T follicular helper cell (primary cell): ENCODE data around the gene GSG1L.

Source experiments
- DNase-seq: peaks from one replicate; pipeline ENCODE4 v3.0.0-alpha.2; 2020; ENCODE audit warnings: low read depth
- total RNA-seq, 2 experiments: gene quantifications; one replicate each; lab custom pipeline; 2026; lab: John Stamatoyannopoulos, UW

Gene GSG1L
- total RNA-seq: 0.04 to 0.30 reads per million in 2 experiments

DNA sequence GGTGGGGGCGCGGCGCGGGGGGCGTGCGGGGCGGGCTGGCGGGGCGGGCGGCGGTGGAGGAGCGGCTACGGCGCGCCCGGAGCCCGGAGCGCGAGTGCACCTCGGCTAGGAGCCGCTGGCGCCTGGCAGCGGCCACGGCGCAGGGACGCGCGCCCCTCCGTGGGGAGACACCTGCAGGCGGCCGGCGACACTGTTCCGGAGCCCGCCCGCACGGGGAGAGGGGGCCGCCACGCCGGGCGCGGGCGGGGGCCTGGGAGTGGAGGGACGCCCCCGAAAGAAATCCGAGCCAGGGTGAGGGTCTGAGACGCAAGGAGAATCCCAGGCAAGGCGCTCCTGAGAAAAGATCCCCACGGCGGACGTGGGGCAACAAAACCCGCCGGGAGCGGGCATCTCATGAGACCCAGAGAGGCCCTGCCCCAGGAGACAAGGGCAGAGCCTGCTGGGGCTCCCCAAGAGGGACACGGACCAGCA, at the start of gene GSG1L:
Gene GSG1L (minus strand): TSS at position 124 of the 471 bp plus-strand sequence. CDS start 290 bp downstream, outside the sequence.
- no peak for DNase-seq

DNA sequence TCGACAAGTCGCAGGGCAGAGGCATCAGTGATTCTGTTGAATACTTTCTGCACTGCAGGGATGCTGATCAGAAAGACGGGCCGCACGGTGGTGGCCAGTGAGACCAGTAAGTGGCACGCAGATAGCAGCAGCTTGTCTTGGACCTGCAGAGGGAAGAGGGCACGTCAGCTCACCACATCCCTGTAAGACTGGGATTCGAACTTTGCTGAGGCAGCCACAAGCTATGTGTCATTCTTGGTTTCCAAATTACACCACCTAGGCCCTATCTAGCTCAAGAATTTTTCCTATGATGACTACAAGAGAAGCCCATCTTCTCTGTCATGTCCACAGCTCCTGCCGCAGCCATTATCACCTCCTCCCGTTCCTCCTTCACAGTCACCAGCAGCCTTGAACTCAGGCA, 49.4 kb upstream of the GSG1L start:
- DNase-seq: no peak

DNA sequence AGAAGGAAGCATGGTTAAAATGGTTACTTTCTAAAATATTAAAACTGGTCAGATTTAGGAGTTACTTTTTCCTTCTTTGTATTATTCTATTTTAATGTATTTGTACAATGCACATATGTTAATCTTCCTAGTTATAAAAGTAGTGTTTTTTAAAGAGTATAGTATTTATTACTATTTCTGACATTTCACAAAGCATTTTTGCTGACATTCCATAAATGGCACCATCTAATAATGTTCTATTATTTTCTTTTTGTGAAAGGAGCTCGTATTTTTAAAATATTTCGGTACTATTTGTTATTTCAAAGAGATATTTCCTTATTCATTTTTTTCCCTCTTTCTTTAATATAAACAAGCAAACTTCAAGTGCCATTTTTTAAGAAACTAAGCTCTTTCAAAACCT, 47.5 kb upstream of the GSG1L start:
- no peak for DNase-seq

DNA sequence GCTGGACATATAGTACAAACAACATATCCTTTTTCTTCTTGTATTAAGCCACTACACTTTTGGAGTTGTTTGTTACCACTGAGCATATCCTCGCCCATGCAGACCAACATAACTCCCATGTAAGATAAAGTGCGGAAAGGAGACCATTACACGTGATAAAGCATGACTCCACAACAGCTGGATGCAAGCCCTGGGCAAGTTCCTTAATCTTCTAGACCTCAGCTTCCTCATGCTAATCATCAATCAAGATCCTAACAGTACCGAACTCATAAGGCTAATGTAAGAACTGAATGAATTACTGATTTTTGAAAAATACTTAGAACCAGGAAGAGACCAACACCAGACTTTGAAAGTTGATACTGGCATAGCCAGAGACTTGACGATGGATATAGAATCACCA, 47.0 kb upstream of the GSG1L start:
- DNase-seq: no peak

DNA sequence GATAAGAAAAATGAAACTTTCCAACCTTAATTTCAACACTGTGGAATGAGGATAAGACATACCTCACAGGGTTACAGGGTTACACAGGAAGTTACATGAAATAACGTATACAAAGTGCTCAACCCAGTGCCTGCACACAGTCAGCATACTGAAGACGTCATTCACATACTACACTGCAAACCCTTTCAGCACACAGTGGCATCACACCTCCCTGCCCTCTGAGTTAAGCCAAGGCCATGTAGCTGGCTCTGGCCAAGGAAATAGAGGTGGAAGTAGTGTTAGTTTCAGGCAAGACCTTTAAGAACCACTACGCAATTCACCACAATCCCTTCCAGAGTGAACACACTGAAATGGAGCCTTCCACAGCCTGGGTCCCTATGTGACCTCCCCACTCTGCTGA, 46.6 kb upstream of the GSG1L start:
- no peak for DNase-seq

DNA sequence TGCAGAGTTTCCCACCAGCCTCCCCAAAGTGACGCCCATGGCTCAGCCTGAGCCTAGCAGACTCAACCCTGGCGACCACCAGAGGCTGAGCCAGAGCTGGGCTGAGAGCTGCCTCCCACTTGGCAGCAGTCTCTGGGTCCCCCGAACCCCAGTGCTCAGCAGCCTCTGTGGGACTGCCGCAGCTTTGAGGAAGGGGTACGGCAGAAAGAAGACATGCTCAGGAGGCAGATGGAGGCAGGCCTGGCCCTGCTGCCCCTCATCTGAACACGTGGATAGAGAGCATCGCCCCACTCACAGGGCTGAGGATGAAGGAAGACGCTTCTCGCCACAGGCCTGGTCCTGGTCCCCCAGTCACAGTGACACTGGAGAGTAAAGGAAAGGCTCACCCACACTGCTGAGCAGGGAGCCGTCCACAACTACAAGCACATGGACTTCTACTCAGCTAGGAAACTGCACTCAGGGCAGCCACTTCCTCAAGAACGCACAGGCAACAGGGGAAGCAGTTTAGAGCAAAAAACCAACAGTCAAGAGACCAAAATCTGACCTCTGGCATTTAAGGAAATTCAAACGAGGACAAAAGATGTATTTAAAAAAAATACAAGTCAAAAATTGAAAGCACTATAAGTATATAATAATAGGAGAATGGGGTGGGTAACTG, 45.2 kb upstream of the GSG1L start:
- DNase-seq: no peak

DNA sequence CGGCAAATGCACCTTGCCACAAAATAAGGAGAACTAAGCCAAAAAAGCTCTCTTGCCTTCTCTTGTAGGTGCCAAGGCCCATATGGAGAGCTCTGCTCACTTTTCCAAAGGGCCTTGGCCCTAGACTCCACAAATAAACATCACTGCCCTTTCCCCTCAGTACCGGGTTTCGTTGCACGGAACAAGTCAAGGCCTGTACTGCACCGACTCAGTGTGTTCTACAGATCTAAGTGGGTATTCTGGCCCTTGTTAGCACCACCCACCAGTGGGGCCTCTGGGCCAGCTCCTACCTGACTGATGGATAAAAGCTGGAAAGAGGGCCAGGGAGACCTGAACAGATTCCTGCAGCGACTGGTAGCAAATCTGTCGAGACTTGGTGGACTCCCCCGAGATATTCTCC, 43.7 kb upstream of the GSG1L start:
- DNase-seq: no peak

DNA sequence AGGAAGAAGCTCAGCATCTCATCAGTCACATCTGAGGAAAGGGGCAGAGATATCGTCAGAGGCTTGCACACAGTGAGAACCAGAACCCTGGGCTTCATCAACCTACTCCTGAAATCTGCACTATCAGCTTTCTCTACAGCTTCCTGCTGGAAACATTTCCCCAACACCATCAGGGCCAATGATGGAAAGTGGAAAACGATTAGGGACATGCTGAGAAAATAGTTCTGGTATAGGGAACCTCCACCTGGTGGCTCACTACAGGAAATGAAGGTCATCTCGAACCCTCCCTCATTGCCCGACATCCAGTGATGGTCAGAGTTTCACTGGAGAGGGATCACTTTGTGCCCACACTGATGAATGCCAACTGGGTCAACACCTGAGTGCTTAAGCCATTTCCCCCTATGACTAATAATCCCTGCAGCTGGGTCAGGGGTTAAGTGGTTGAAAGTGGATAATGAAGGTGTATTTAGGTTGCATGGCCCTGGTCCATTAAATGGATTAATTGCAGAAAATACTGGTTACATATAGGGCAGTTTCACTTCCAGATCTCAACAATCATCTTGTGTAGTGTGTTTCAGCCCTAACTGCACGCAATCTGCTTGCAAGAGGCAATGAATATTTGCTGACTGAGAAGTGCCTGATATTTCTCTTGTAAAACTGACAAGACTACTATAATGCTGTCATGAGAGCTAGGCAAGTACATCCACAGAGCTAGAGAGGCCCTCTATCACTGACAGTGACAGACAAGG, 43.1 kb upstream of the GSG1L start:
- no peak for DNase-seq

DNA sequence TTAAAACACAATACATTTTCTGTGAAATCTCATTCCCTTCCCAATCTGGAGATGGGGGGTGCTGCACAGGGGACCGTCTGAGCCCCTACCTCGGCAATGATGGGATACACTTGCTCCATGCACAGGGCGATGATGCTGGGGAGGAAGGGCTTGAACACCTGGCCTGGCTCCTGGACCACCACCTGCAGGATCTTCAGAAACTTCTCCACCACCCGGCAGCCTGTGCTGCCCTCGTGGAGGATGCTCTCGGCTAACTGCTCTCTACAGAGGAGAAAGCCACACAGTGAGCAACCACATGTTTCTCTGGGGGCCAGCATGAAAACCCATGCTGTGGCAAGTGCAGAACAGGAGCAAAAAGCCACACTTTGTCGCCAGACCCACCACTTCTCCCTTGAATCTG, 42.4 kb upstream of the GSG1L start:
- no peak for DNase-seq

DNA sequence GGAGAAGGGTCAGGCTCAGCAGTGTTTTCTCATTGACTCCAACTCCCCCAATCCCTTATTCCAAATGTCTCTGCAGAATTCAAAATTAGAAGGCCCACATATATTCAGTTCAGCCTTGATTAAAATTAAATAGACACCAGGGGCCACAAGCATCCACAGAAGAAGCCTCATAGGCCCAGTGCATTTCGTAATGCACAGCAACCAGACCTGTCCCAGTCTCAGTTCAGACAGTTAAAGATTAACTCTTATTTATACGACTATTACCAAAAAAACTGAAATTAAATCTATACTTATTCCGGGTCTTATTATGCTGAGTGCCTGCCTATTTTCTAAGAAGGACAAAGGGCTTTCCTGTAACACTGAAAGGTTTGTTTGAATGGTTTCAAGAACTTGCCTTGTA, 41.8 kb upstream of the GSG1L start:
- no peak for DNase-seq

DNA sequence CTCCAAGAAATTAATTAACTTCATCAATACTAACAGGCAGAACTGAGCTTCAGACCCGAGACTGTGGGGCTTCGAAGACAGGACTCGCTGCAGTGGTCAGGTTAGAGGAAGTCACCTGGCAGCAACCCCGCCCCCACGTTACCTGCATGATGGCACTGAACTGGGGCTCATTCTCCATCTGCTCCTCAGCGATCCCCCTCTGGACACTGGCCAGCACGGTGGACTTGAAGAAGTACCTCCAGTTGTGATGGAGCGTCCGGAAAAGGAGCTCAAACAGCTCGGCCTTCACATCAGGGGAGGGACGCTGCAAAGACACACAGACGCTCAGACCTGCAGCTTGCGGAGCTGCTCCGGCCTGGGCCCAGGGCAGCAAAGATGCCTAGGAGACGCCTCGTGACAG, 40.9 kb upstream of the GSG1L start:
- no peak for DNase-seq

DNA sequence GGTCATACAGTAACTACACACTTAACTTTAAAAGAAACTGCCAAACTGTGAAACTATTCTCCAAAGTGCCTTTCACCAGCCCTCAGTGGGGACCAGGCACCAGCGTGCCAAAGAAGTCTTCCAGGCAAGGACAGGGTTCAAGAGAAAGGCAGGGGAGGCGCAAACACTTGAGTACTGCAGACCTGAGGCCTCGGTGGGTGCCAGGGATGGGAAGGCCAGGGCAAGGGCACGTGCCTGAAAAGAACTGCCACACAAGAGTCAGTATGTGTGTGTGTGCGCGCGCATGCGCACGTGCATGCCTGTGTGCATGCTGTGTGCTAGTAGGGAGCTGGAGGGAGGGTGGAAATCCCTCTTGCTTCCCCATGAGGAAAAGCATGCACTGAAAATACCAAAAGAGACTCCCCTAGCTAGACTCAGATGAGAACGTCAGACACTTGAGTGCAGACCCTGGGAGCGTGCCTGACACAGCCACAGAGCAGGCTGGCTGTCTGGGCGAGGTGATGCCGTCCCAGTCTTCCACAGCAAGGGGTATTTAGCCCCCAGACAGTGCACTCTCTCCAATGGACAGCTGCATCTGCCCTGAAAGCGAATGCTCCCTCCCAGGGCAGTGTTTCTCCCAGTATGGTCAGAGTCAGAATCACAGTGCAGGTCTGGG, 40.1 kb upstream of the GSG1L start:
- no peak for DNase-seq

DNA sequence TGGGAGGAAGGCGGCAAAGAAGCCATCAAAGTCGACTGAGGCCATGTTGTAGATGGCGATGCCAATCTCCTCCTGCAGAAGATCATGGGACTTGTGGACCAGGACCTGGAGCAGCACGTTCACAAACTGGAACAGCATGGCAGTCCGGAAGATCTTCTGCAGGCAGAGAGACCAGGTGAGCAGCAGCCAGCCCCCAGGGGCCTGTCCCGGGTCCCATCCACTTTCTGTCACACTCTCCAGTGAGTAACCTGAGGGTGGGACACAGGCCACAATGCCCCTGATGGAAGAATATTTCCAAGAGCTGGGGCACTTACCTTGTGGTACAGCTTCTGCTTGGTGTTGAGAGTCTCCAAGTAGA, 38.0 kb upstream of the GSG1L start:
- DNase-seq: no peak

DNA sequence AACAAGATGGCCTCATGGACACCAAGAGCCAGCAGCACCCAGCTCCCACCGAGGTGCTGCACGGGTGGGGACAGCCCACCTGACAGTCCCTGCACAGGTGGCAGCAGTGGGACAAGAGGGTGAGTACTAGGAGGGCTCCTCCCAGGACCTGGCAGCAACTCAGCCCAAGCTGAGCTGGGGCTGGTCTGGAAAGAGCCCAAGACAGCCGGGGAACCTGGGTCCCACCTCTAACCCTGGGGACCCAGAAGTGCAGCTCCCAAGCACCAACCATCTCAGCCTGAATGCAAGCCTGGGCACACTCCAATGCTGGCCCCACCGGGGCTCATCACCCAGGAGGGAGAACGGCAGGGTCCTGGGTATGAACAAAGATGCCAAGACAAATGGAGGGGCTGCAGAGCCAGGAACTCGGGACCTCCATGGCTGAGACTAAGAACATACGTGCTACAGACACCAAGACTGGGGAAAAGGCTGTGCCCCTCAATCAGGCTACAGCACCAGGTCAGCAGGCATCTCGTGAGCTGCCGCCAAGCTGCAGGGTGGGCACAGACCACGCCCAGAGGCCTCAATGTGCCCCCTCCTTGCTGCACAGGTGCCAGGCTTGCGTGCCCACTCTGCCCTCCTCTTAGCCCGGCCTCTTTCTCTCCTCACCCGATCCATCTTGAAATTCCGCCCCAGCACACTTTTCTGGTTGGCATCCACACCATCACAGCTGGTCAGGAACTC, 37.5 kb upstream of the GSG1L start:
- DNase-seq: no peak

DNA sequence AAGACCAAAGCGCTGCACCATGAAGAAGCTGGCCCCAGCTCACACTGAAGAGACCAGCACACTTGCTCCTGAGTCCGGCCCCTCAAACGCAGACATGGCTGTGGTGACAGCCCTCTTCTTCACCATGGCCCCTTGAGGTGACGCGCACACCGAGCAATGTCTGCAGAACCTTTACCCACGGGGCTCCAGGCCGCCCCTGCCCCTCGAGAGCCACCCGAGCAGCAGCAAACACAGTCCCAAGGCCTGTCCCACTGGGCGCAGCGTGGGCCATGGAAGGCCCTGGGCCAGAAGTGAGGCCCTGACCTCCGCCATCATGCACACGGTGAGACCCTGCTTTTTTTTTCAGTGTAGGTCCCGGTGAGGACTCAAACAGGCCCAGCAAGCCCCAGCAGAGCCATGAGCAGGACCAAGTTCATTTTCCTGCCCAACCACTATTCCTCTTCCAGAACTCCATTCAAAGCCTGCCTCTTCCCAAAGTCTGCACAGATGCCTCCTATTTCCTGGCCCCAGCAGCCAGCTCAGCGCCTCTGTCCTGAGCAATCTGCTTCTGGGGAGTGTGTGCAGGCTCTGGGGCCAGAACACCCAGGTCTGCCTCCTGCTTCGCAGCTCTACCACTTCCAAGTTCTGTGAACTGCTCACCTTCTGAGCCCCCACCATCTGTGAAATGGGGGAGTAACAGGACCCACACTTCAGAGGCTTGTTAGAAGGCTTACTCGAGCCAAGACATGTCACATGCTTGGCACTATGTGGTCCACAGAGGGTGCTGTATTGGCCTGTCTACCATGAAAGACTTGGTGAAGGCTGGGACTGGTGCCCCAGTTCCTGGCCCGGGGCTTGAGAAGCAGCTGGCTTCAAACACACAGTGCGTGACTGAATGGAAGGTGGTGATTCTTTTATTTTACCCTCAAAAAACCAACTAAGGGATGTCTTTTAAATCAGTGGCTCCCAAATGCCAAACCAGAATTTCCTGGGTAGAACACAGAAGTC, 35.7 kb upstream of the GSG1L start:
- no peak for DNase-seq

DNA sequence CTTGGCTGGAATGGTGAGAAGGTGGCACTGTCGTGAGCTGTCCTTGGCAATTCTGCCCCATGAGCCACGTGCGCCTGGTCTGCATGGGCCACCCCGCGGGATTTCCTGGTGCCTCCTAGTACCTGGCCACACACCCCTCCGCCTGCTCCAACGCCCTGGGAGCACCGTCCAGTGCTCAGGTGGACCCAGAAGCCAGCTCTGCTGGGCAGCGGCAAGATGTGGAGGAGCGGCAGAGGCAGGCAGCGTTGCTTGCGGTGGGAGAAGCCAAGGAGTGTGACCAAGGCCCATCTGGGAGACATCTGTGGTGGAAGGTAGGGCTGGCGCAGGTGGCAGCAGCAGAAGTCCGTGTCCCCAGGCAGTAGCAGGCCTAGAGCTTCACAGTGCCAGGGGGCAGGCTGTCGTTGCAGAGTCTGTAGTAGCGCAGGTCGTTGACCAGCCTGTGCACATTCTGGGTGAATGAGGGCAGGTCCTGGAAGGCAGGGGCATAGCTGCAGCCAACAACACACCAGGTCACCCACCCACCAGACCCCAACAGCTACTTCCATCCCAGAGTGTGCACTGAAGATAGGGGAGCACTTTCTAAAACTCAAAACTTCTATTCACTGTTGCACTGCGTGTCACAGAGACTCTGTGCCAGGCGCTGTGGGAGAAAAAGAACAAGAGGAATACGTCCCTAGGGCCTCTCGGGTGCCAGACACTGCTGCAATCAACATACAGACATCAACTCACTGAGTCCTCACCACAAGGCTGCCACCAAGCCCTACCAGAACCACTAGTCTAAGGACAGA, 34.9 kb upstream of the GSG1L start:
- no peak for DNase-seq

DNA sequence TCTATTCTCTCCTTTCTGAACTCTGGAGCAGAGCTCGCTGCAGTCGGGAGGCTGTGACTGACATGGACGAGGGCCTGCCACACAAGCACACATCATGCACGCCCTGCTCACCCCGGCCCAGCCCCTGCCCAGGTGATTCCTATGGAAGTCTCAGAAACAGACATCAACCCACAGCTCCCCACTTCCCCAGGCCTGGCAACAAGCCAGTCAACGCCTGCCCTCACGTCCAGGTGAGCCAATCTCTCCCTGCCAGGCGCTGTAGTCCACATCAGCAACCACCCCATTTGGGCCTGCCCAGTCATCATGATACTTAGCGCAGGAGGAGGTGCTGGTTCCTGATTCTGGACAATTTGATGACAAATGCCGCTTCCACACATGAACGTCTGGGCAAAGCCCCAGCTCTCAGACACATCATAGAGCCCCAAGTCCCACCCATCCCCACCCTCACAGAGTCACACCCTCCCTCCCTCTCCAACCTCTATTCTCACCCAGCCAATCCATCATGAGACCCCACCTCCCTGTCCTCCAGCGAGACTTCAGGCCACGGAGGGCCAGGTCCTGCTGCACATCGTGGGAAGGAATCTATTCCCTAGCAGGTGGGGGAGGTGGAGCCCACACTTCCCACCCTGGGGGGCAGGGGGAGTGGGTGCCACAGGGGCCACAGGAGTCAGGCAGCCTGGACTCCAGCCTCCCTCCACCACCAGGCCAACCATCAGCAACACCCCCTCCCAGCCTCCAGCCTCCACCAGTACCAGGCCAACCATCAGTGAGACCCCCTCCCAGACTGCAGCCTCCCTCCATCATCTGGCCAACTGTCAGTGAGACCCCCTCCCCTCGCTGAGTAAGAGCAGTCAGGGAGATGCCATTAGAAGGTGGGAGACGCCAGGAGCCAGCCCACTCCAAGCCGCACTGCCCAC, 33.7 kb upstream of the GSG1L start:
- DNase-seq: no peak

DNA sequence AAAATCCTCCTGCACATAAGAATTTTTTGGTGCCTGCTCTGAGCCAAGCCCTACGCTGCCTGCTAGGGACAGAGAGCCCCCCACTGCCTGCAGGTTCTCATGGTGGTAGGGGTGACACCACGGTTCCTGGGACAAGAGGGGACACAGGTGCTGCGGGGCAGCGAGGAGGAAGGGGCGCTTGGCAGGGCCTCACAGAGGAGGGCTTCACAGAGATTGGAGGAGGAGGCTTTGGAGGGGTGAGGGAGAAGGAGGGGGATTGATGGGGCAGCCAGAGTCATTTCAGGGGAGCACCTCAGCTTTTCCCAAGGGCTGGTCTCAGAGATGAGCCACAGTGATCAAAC, 29.8 kb upstream of the GSG1L start:
- no peak for DNase-seq

DNA sequence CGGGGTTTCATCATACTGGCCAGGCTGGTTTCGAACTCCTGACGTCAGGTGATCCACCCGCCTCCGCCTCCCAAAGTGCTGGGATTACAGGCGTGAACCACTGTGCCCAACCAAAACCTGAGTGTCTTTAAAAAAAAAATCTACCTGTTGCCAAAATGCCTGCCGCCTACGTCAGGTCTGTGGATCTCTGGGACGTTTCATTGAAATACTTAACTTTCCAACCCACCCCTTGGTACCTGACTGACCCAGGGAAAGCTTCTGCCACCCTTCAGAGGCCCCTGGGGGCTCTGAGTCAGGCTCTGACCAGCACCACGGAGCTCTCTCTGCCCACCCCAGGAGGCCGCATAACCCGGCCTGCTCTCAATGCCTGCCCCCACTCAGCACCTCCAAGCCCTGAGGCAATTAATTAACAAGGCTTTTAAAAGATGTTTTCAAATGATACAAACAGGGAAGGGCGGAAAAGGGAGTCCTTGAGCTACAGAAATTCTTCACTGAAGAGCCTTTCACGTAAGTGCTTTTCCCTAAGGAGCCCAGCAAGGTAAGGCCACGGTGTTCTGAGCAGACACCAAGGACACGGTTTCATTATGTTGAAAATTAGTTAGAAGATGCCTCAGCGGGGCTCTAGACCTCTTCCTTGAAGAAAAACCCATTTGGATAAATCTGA, 29.3 kb upstream of the GSG1L start:
- DNase-seq: no peak
